SK-N-MC (cell line): ENCODE measurements around the gene FBXL13.
A peak's percentile ranks its signal among the peaks of the same experiment; 100 is the strongest.

ENCODE experiments used
- EZH2 ChIP-seq: fragments of 200-600 bp; sonication (generic); IDR thresholded peaks from one replicate; pipeline ENCODE4 v1.6.1; 2017; ENCODE audit warnings: antibody characterized with exemption
- FOXP2 ChIP-seq: optimal IDR thresholded peaks from 2 replicates; pipeline ENCODE3; 2011; ENCODE audit warnings: mild to moderate bottlenecking, moderate library complexity; ENCODE audit not compliant: insufficient read depth; ENCODE audit errors: extremely low read length, control extremely low read depth
- POLR2AphosphoS5 ChIP-seq: IDR thresholded peaks from 2 replicates; pipeline ENCODE4 v1.6.1; 2012; ENCODE audit warnings: mild to moderate bottlenecking, low read depth, low read length, borderline replicate concordance

GRCh38 chr7:103074519-103075336 lies at the start of gene FBXL13, which contains the start of gene ARMC10:
- TF ChIP-seq EZH2 (no peak), POLR2AphosphoS5 (peak; percentile 73), FOXP2 (no peak)
